Gastroesophageal sphincter (tissue), 4 donors: Measurements from ENCODE around the gene ABCA7. TPM values are rescaled to one million over a fixed set of nuclear protein-coding genes. Genes with fewer than 3 reads are reported as not detected.
"Not testable (repeated sequence)": the region's sequence is repeated elsewhere in the genome, so short reads cannot be mapped to it uniquely, and the experiment has no call there.

ENCODE experiments used
- ATAC-seq: fragments of 150-250 bp; one replicate; pipeline ENCODE4 v1.9.1; 2016; ENCODE audit warnings: mild to moderate bottlenecking, moderate library complexity
- H3K27ac ChIP-seq, 4 donors: fragments of 200-600 bp; sonication (generic) in 3 of 4; 1 replicate in 3 of 4; 2 replicates in 1 of 4; pipeline ENCODE4 v1.5.1; 2016 to 2019
- H3K27me3 ChIP-seq: fragments of 200-600 bp; sonication (generic); one replicate; pipeline ENCODE4 v1.5.1; 2019
- H3K36me3 ChIP-seq, 2 donors: fragments of 200-600 bp; sonication (generic); one replicate each; pipeline ENCODE4 v1.5.1; 2019; ENCODE audit warnings: control low read depth in 1 of 2
- H3K4me1 ChIP-seq, 3 donors: fragments of 200-600 bp; sonication (generic); 1 replicate in 2 of 3; 2 replicates in 1 of 3; pipeline ENCODE4 v1.5.1; 2016 to 2019; ENCODE audit warnings: control low read depth in 2 of 3
- H3K4me3 ChIP-seq, 2 donors: fragments of 200-600 bp; sonication (generic); one replicate each; pipeline ENCODE4 v1.5.1; 2019; ENCODE audit warnings: mild to moderate bottlenecking in 1 of 2, moderate library complexity in 1 of 2
- H3K9me3 ChIP-seq, 3 donors: fragments of 200-600 bp; sonication (generic); one replicate each; pipeline ENCODE4 v1.5.1; 2017 to 2019; ENCODE audit warnings: control low read depth in 2 of 3
- EP300 ChIP-seq: sonication (generic); formaldehyde crosslinking; IDR thresholded peaks from one replicate; pipeline ENCODE4 v1.6.1; 2017; ENCODE audit warnings: antibody characterized with exemption, mild to moderate bottlenecking
- POLR2A ChIP-seq, 2 donors: fragments of 450-650 bp; IDR thresholded peaks; one replicate each; pipeline ENCODE4 v1.6.1; 2017; ENCODE audit warnings: antibody characterized with exemption in 2 of 2, mild to moderate bottlenecking in 2 of 2, moderate library complexity in 1 of 2
- POLR2AphosphoS5 ChIP-seq: sonication (generic); formaldehyde crosslinking; IDR thresholded peaks from one replicate; pipeline ENCODE4 v1.6.1; 2017; ENCODE audit warnings: antibody characterized with exemption
- WGBS, 2 donors: methylation state at CpG; one replicate each; pipeline ENCODE4 v1.1.5; 2018; ENCODE audit warnings: low coverage in 1 of 2; 5-methylcytosine and 5-hydroxymethylcytosine counted together
- total RNA-seq, 4 donors: library from RNA; depleted of rRNA; stranded (reverse); fragments of >200 nt; gene quantifications; one replicate each; pipeline ENCODE4 v1.1.0, GENCODE V29; 2016
- TF ChIP-seq, protein P1 (sequence below), 4 experiments: fragments of 200-600 bp in 2 of 4; fragments of 450-650 bp in 2 of 4; sonication (generic) in 1 of 4; IDR thresholded peaks; one replicate each; pipeline ENCODE4 v1.5.1; 2017 to 2019; ENCODE audit warnings: antibody characterized with exemption in 4 of 4, mild to moderate bottlenecking in 2 of 4, moderate library complexity in 2 of 4

ABCA7 gene
- total RNA-seq, 4 donors from 2014 or later: 3.9 to 14.3 (median 6.4) TPM

GRCh38 chr19:1019980-1020867 is 19.7 kb upstream of the ABCA7 start:
- no peak for ATAC-seq
- Histone ChIP-seq H3K36me3 (peaks cover 0 to 9% of the 10 kb centered on the region in 2 donors), H3K27ac (peak overlapping the region; percentile 8 to 99 (median 98)), H3K4me3 (peak overlapping the region; percentile 73 to 85), H3K9me3 (no peaks in the 10 kb centered on the region), H3K4me1 (peaks cover 0 to 72% (median 56%) of the 10 kb centered on the region in 3 donors), H3K27me3 (no peaks in the 10 kb centered on the region)
- WGBS, 2 donors: 0 to 1% methylated on average over 2 to 15 of the region's 60 CpGs
- TF ChIP-seq POLR2AphosphoS5 (no peak), POLR2A (IDR thresholded peaks at IDR 0.05) (no peak), EP300 (no peak)
- TF ChIP-seq, protein P1, sequence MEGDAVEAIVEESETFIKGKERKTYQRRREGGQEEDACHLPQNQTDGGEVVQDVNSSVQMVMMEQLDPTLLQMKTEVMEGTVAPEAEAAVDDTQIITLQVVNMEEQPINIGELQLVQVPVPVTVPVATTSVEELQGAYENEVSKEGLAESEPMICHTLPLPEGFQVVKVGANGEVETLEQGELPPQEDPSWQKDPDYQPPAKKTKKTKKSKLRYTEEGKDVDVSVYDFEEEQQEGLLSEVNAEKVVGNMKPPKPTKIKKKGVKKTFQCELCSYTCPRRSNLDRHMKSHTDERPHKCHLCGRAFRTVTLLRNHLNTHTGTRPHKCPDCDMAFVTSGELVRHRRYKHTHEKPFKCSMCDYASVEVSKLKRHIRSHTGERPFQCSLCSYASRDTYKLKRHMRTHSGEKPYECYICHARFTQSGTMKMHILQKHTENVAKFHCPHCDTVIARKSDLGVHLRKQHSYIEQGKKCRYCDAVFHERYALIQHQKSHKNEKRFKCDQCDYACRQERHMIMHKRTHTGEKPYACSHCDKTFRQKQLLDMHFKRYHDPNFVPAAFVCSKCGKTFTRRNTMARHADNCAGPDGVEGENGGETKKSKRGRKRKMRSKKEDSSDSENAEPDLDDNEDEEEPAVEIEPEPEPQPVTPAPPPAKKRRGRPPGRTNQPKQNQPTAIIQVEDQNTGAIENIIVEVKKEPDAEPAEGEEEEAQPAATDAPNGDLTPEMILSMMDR (IDR thresholded peaks at IDR 0.05): no peak

DNA sequence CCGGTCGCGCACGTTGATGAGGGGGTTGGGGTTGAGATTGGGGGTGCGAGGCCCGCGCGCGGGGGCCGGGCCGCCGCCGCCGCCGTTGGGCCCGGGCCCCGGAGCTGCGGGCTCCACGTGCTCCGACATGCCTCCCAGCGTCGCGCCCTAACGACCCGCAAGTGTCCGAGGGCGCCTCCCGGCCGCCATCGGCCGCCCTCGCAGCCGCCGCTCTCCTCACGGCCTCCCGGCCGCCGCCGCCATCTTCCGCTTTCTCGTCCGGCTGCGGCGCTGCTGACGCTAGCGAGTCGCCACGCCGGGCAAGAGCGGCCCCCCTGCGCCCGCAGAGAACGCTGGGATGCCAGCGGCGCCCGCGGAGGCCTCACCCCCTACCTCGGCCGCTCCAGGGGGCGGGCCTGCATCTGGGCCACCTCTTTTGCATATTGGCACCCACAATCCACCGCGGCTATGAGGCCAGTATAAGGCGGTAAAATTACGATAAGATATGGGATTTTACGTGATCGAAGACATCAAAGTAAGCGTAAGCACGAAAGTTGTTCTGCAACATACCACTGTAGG is 19.0 kb upstream of the ABCA7 start, which contains the start of gene TMEM259:
TSS of gene TMEM259 (minus strand) at position 256 of the 558 bp plus-strand sequence. CDS start at position 129, 127 bp downstream.
- peaks cover 0 to 72% (median 49%) of the 10 kb centered on the region in 3 donors for H3K4me1 ChIP-seq
- 0 to 2% methylated on average over 4 to 6 of the region's 68 CpGs for WGBS, 2 donors
- TF ChIP-seq POLR2AphosphoS5 (peak; percentile 63), POLR2A (IDR thresholded peaks at IDR 0.05) (peak; percentile 77 to 87), EP300 (no peak)
- TF ChIP-seq, protein P1 (IDR thresholded peaks at IDR 0.05): peak in 2 of 4 experiments; percentile 9 to 29
- H3K27ac ChIP-seq: peak within 1 kb of the TSS; percentile 98 to 99 (median 99)
- peak; percentile 92 for ATAC-seq
- H3K9me3 ChIP-seq: no peaks in the 10 kb centered on the region
- no peaks in the 10 kb centered on the region for H3K27me3 ChIP-seq
- H3K36me3 ChIP-seq: peaks cover 0 to 5% of the 10 kb centered on the region in 2 donors
- peak within 1 kb of the TSS; percentile 73 to 85 for H3K4me3 ChIP-seq

DNA sequence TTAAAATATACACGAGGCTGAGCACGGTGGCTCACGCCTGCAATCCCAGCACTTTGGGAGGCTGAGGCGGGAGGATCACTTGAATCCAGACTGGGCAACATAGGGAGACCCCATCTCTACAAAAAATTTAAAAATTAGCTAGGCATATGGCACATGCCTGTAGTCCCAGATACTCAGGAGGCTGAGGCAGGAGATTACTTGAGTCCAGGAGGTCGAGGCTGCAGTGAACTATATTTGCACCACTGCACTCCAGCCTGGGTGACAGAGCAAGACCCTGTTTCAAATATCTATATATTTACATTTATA is 16.1 kb upstream of the ABCA7 start:
- H3K4me3 ChIP-seq, H3K36me3 ChIP-seq, ATAC-seq, H3K27me3 ChIP-seq, H3K9me3 ChIP-seq: not testable (repeated sequence)
- Histone ChIP-seq H3K27ac (peak overlapping the region in 2 of 4 donors; percentile 99), H3K4me1 (peaks cover 0 to 72% (median 25%) of the 10 kb centered on the region in 3 donors)
- WGBS, 2 donors: 73 to 79% methylated on average over 5 of the region's 5 CpGs

- H3K4me3 ChIP-seq, ATAC-seq, H3K36me3 ChIP-seq, H3K27me3 ChIP-seq, H3K9me3 ChIP-seq: not testable (repeated sequence)
- Histone ChIP-seq H3K4me1 (peaks cover 0 to 72% (median 20%) of the 10 kb centered on the region in 3 donors), H3K27ac (peak overlapping the region; percentile 96 to 99 (median 98))
- 79 to 100% methylated on average over 1 to 6 of the region's 6 CpGs for WGBS, 2 donors
Measured at GRCh38 chr19:1025080-1025479, 14.8 kb upstream of the ABCA7 start.

- Histone ChIP-seq H3K36me3 (peaks cover 0 to 6% of the 10 kb centered on the region in 2 donors), H3K4me1 (peaks cover 0 to 79% (median 21%) of the 10 kb centered on the region in 3 donors), H3K4me3 (peak within 1 kb of the TSS; percentile 82 to 95), H3K27ac (peak within 1 kb of the TSS; percentile 96 to 99 (median 98)), H3K9me3 (no peaks in the 10 kb centered on the region), H3K27me3 (peaks cover 4% of the 10 kb centered on the region)
- WGBS, 2 donors: 42 to 69% methylated on average over 3 to 5 of the region's 63 CpGs
- TF ChIP-seq POLR2A (IDR thresholded peaks at IDR 0.05) (peak; percentile 97 to 98), EP300 (no peak), POLR2AphosphoS5 (peak; percentile 97)
- peak; percentile 76 for ATAC-seq
Measured at GRCh38 chr19:1025960-1026782, 13.7 kb upstream of the ABCA7 start, which contains the start of gene CNN2. CNN2 (plus strand) TSS chr19:1026608; CDS start chr19:1026662, 54 bp downstream.
